Prostate gland (tissue), 2 donors: ENCODE data around the gene SLC39A1. TPM values are rescaled to one million over a fixed set of nuclear protein-coding genes. Genes with fewer than 3 reads are reported as not detected.

Experiments
- DNase-seq: peaks from one replicate; pipeline ENCODE4 v3.0.0-alpha.2; 2019; ENCODE audit warnings: low spot score
- H3K27ac ChIP-seq, 2 donors: fragments of 200-600 bp; sonication (generic); 2 replicates each; pipeline ENCODE4 v1.5.1; 2017 to 2019
- H3K27me3 ChIP-seq: fragments of 200-600 bp; sonication (generic); replicated peaks from 2 replicates; pipeline ENCODE4 v1.5.1; 2019; ENCODE audit not compliant: insufficient read depth
- H3K36me3 ChIP-seq, 2 donors: fragments of 200-600 bp; sonication (generic); 1 replicate in 1 of 2; 2 replicates in 1 of 2; pipeline versions ENCODE4 v1.5.1 to v1.8.1; 2017 to 2019
- H3K4me1 ChIP-seq: fragments of 200-600 bp; sonication (generic); replicated peaks from 2 replicates; pipeline ENCODE4 v1.5.1; 2019
- H3K4me3 ChIP-seq, 2 donors: fragments of 200-600 bp; sonication (generic); 2 replicates each; pipeline ENCODE4 v1.5.1; 2017 to 2019
- H3K9me3 ChIP-seq: fragments of 200-600 bp; sonication (generic); 2 replicates; pipeline ENCODE4 v1.5.1; 2017
- CTCF ChIP-seq, 4 experiments: fragments of 200-600 bp in 2 of 4; fragments of 450-650 bp in 2 of 4; sonication (generic) in 2 of 4; IDR thresholded peaks; 1 replicate in 3 of 4; 2 replicates in 1 of 4; pipeline ENCODE4 v1.5.1; 2016 to 2019; ENCODE audit warnings: antibody characterized with exemption in 4 of 4, mild to moderate bottlenecking in 2 of 4, moderate library complexity in 2 of 4
- POLR2A ChIP-seq: fragments of 450-650 bp; IDR thresholded peaks from one replicate; pipeline ENCODE4 v1.6.1; 2016; ENCODE audit warnings: antibody characterized with exemption, mild to moderate bottlenecking
- POLR2AphosphoS5 ChIP-seq: sonication (generic); formaldehyde crosslinking; IDR thresholded peaks from one replicate; pipeline ENCODE4 v1.6.1; 2017; ENCODE audit warnings: antibody characterized with exemption
- WGBS: methylation state at CpG from one replicate; pipeline ENCODE4 v1.1.5; 2018; 5-methylcytosine and 5-hydroxymethylcytosine counted together
- intact Hi-C: fragments of 100-400 bp; cut with DNase I; formaldehyde crosslinking; loops from one replicate; pipeline ENCODE4 v1.14.2; 2022
- total RNA-seq, 2 donors: library from RNA; depleted of rRNA; stranded (reverse); fragments of >200 nt; gene quantifications; one replicate each; pipeline ENCODE4 v1.1.0, GENCODE V29; 2016

SLC39A1 gene
- total RNA-seq, 2 donors from 2014 or later: 88.6 to 122 TPM

GRCh38 chr1:153951183-153951582, 12.2 kb downstream of the SLC39A1 start:
- WGBS: 88% methylated on average over 11 of the region's 11 CpGs
- H3K36me3 ChIP-seq: peaks cover 15 to 19% of the 10 kb centered on the region in 2 donors

GRCh38 chr1:153946622-153947241, 16.6 kb downstream of the SLC39A1 start, which contains the start of gene DENND4B:
Gene DENND4B (minus strand): TSS chr1:153946718. CDS start chr1:153944374, 2,344 bp downstream.
- H3K27ac ChIP-seq: peak within 1 kb of the TSS; percentile 92 to 96
- intact Hi-C loops: loop anchor here (5.0 kb wide), 3 partner anchors 41 to 149 kb away; partner anchors contain the start of gene RAB13
- H3K4me3 ChIP-seq: peak within 1 kb of the TSS; percentile 92 to 95
- DNase-seq: peak; percentile 71
- H3K9me3 ChIP-seq: no peaks in the 10 kb centered on the region
- peaks cover 8% of the 10 kb centered on the region in 2 donors for H3K36me3 ChIP-seq
- TF ChIP-seq CTCF (IDR thresholded peaks at IDR 0.05): peak; percentile 92 to 93 (median 93)
- TF ChIP-seq POLR2A: no peak
- peak; percentile 48 for TF ChIP-seq POLR2AphosphoS5
- WGBS: 10% methylated on average over 21 of the region's 28 CpGs
- H3K4me1 ChIP-seq: no peaks in the 10 kb centered on the region
- no peaks in the 10 kb centered on the region for H3K27me3 ChIP-seq

More at GRCh38 chr1:153951183-153951582, 12.2 kb downstream of the SLC39A1 start:
- TF ChIP-seq CTCF (IDR thresholded peaks at IDR 0.05): no peak
- no peak for TF ChIP-seq POLR2A
- no peak for TF ChIP-seq POLR2AphosphoS5
- no peaks in the 10 kb centered on the region for H3K27me3 ChIP-seq
- intact Hi-C loops: no loop called here
- DNase-seq: no peak
- H3K9me3 ChIP-seq: no peaks in the 10 kb centered on the region
- H3K4me1 ChIP-seq: no peaks in the 10 kb centered on the region
- H3K4me3 ChIP-seq: no peak overlapping the region
- no peak overlapping the region for H3K27ac ChIP-seq

- TF ChIP-seq POLR2AphosphoS5 (peak; percentile 59), POLR2A (peak; percentile 73), CTCF (IDR thresholded peaks at IDR 0.05) (no peak)
- intact Hi-C loops: loop anchor here (5.0 kb wide), 3 partner anchors 41 to 149 kb away; partner anchors contain the start of gene RAB13
- no peaks in the 10 kb centered on the region for H3K27me3 ChIP-seq
- peak overlapping the region; percentile 92 to 95 for H3K4me3 ChIP-seq
- H3K4me1 ChIP-seq: no peaks in the 10 kb centered on the region
- H3K36me3 ChIP-seq: peaks cover under 1 to 2% of the 10 kb centered on the region in 2 donors
- WGBS: under 1% methylated on average over 52 of the region's 95 CpGs
- no peaks in the 10 kb centered on the region for H3K9me3 ChIP-seq
- peak; percentile 61 for DNase-seq
- H3K27ac ChIP-seq: peak overlapping the region; percentile 92 to 96
Observed at GRCh38 chr1:153945795-153946621, 17.3 kb downstream of the SLC39A1 start.

GRCh38 chr1:153945131-153945794, 18.1 kb downstream of the SLC39A1 start:
- DNase-seq: no peak
- intact Hi-C loops: loop anchor here (5.0 kb wide), 3 partner anchors 42 to 148 kb away; partner anchors contain the start of gene RAB13
- H3K36me3 ChIP-seq: no peaks in the 10 kb centered on the region

More at GRCh38 chr1:153945131-153945794, 18.1 kb downstream of the SLC39A1 start:
- no peaks in the 10 kb centered on the region for H3K9me3 ChIP-seq
- TF ChIP-seq POLR2A (no peak), POLR2AphosphoS5 (no peak), CTCF (IDR thresholded peaks at IDR 0.05) (no peak)
- peak overlapping the region; percentile 92 to 96 for H3K27ac ChIP-seq
- 39% methylated on average over 12 of the region's 12 CpGs for WGBS
- peak overlapping the region; percentile 92 to 95 for H3K4me3 ChIP-seq
- H3K4me1 ChIP-seq: no peaks in the 10 kb centered on the region
- H3K27me3 ChIP-seq: no peaks in the 10 kb centered on the region
